HepG2 (cell line): ENCODE results near the gene IRF5. TPM values are rescaled to one million over a fixed set of nuclear protein-coding genes. Genes with fewer than 3 reads are reported as not detected.

Source experiments
- AGO1 ChIP-seq: fragments of 200-400 bp; formaldehyde crosslinking; IDR thresholded peaks from 2 replicates; pipeline ENCODE4 v1.6.1; 2017; ENCODE audit warnings: mild to moderate bottlenecking, low read depth, low read length, moderate library complexity; ENCODE audit not compliant: poor library complexity, severe bottlenecking
- CENPBD1 ChIP-seq: sonication (generic); formaldehyde crosslinking; IDR thresholded peaks from 2 replicates; pipeline ENCODE4 v1.8.0; 2022; ENCODE audit warnings: missing genetic modification reagents, low read depth, mild to moderate bottlenecking, borderline replicate concordance
- CENPX ChIP-seq: sonication (generic); formaldehyde crosslinking; IDR thresholded peaks from 2 replicates; pipeline ENCODE4 v1.9.0; 2021; ENCODE audit warnings: mild to moderate bottlenecking, missing genetic modification reagents, moderate library complexity
- ETV5 ChIP-seq: IDR thresholded peaks from 2 replicates; pipeline ENCODE4 v1.6.1; 2018; ENCODE audit warnings: missing biosample characterization, missing genetic modification reagents, inconsistent platforms, borderline replicate concordance
- HMG20B ChIP-seq: conservative IDR thresholded peaks from 2 replicates; pipeline ENCODE4 v1.6.1; 2016; ENCODE audit warnings: missing genetic modification reagents, missing compliant biosample characterization
- IRF2 ChIP-seq: IDR thresholded peaks from 2 replicates; pipeline ENCODE4 v1.6.1; 2018; ENCODE audit warnings: missing genetic modification reagents, missing compliant biosample characterization
- MLLT10 ChIP-seq: sonication (generic); formaldehyde crosslinking; IDR thresholded peaks from 2 replicates; pipeline ENCODE4 v1.4.0; 2020; ENCODE audit warnings: missing genetic modification reagents
- MTF1 ChIP-seq: sonication (generic); formaldehyde crosslinking; IDR thresholded peaks from 2 replicates; pipeline ENCODE4 v1.5.0; 2020; ENCODE audit warnings: missing genetic modification reagents
- NFE2L1 ChIP-seq: sonication (generic); formaldehyde crosslinking; IDR thresholded peaks from 2 replicates; pipeline ENCODE4 v1.4.0; 2020; ENCODE audit warnings: missing genetic modification reagents, mild to moderate bottlenecking, borderline replicate concordance
- NRL ChIP-seq: sonication (generic); formaldehyde crosslinking; IDR thresholded peaks from 2 replicates; pipeline ENCODE4 v1.5.0; 2020; ENCODE audit warnings: missing genetic modification reagents, mild to moderate bottlenecking, moderate library complexity, borderline replicate concordance
- REXO4 ChIP-seq: sonication (generic); formaldehyde crosslinking; IDR thresholded peaks from 2 replicates; pipeline ENCODE4 v1.8.0; 2022; ENCODE audit warnings: missing genetic modification reagents, mild to moderate bottlenecking, borderline replicate concordance
- SALL1 ChIP-seq: sonication (generic); formaldehyde crosslinking; IDR thresholded peaks from 2 replicates; pipeline ENCODE4 v1.8.0; 2022; ENCODE audit warnings: mild to moderate bottlenecking, missing genetic modification reagents
- SIX4 ChIP-seq: sonication (generic); formaldehyde crosslinking; IDR thresholded peaks from 2 replicates; pipeline ENCODE4 v1.4.0; 2020; ENCODE audit warnings: missing genetic modification reagents
- SRSF1 ChIP-seq: fragments of 200-400 bp; formaldehyde crosslinking; optimal IDR thresholded peaks from 2 replicates; pipeline ENCODE3; 2017; ENCODE audit warnings: mild to moderate bottlenecking, low read depth, low read length, moderate library complexity
- SYNCRIP ChIP-seq: fragments of 200-400 bp; formaldehyde crosslinking; IDR thresholded peaks from 2 replicates; pipeline ENCODE4 v1.6.1; 2018; ENCODE audit warnings: mild to moderate bottlenecking, low read depth, low read length; ENCODE audit not compliant: insufficient read depth
- TBP ChIP-seq: sonication (generic); formaldehyde crosslinking; IDR thresholded peaks from 2 replicates; pipeline ENCODE4 v1.5.0; 2020; ENCODE audit warnings: missing genetic modification reagents
- TEAD3 ChIP-seq: optimal IDR thresholded peaks from 2 replicates; pipeline ENCODE3; 2016; ENCODE audit warnings: borderline replicate concordance
- TIGD3 ChIP-seq: sonication (generic); formaldehyde crosslinking; IDR thresholded peaks from 2 replicates; pipeline ENCODE4 v1.5.1; 2020; ENCODE audit warnings: mild to moderate bottlenecking, missing genetic modification reagents, borderline replicate concordance
- ZFP36L2 ChIP-seq: sonication (generic); formaldehyde crosslinking; IDR thresholded peaks from 2 replicates; pipeline ENCODE4 v1.4.0; 2020; ENCODE audit warnings: missing genetic modification reagents
- ZNF12 ChIP-seq: sonication (generic); formaldehyde crosslinking; IDR thresholded peaks from 2 replicates; pipeline ENCODE4 v1.5.0; 2020; ENCODE audit warnings: missing genetic modification reagents
- ZNF253 ChIP-seq: sonication (generic); formaldehyde crosslinking; IDR thresholded peaks from 2 replicates; pipeline ENCODE4 v1.8.0; 2022; ENCODE audit warnings: mild to moderate bottlenecking, missing genetic modification reagents, borderline replicate concordance
- ZNF280B ChIP-seq: sonication (generic); formaldehyde crosslinking; IDR thresholded peaks from 2 replicates; pipeline ENCODE4 v1.5.0; 2020; ENCODE audit warnings: missing genetic modification reagents, mild to moderate bottlenecking, borderline replicate concordance
- ZNF549 ChIP-seq: sonication (generic); formaldehyde crosslinking; IDR thresholded peaks from 2 replicates; pipeline ENCODE4 v1.5.0; 2020; ENCODE audit warnings: missing genetic modification reagents
- ZNF580 ChIP-seq: IDR thresholded peaks from 2 replicates; pipeline ENCODE4 v1.6.1; 2016; ENCODE audit warnings: low read depth, borderline replicate concordance
- ZNF761 ChIP-seq: sonication (generic); formaldehyde crosslinking; conservative IDR thresholded peaks from 2 replicates; pipeline ENCODE4 v1.4.0; 2020; ENCODE audit warnings: mild to moderate bottlenecking, missing genetic modification reagents
- polyA plus RNA-seq, 8 experiments: library from polyadenylated mRNA; depleted of rRNA in 3 of 8; stranded (reverse) in 7 of 8; unstranded in 1 of 8; fragments of >200 nt; fragmentation: Illumina TruSeq in 4 of 8; extraction: Trizol in 4 of 8; gene quantifications; 2 replicates each; pipeline versions ENCODE4 v1.2.1 to v1.2.3, GENCODE V29; 2011 to 2016; ENCODE audit warnings: low read depth in 4 of 8, missing spikeins in 1 of 8, mixed read lengths in 1 of 8; ENCODE audit not compliant: insufficient read depth in 1 of 8
- total RNA-seq, 5 experiments: library from RNA; depleted of rRNA; stranded (reverse); fragments of >200 nt; fragmentation: Illumina TruSeq; extraction: Trizol; gene quantifications; 2 replicates each; pipeline ENCODE4 v1.2.3, GENCODE V29; 2016; ENCODE audit warnings: low read depth in 1 of 5
- TF ChIP-seq, protein P1 (sequence below): IDR thresholded peaks from 2 replicates; pipeline ENCODE4 v1.6.1; 2018; ENCODE audit warnings: missing genetic modification reagents, mild to moderate bottlenecking, missing compliant biosample characterization

The IRF5 gene
- total and polyA plus RNA-seq, 2 of the 13 experiments (the other 11 are each of a cell fraction or from before 2014, with no cell fraction given): 2.0 to 2.9 TPM

- TF ChIP-seq ZNF549 (CRISPR knock-in tag) (no peak), ETV5 (CRISPR knock-in tag) (no peak), NFE2L1 (CRISPR knock-in tag) (no peak), ZNF12 (CRISPR knock-in tag) (no peak), HMG20B (CRISPR knock-in tag) (no peak), SRSF1 (peak; percentile 33), CENPBD1 (no peak), SIX4 (no peak), AGO1 (no peak), MTF1 (no peak), SALL1 (CRISPR knock-in tag) (no peak), NRL (CRISPR knock-in tag) (no peak), ZNF280B (CRISPR knock-in tag) (no peak), TBP (no peak), ZNF761 (CRISPR knock-in tag) (no peak), CENPX (CRISPR knock-in tag) (no peak), SYNCRIP (no peak), MLLT10 (no peak), REXO4 (CRISPR knock-in tag) (no peak), ZFP36L2 (CRISPR knock-in tag) (no peak), TIGD3 (CRISPR knock-in tag) (no peak), IRF2 (CRISPR knock-in tag) (no peak), ZNF580 (CRISPR knock-in tag) (no peak), ZNF253 (CRISPR knock-in tag) (no peak), TEAD3 (CRISPR knock-in tag) (no peak)
- TF ChIP-seq, protein P1, sequence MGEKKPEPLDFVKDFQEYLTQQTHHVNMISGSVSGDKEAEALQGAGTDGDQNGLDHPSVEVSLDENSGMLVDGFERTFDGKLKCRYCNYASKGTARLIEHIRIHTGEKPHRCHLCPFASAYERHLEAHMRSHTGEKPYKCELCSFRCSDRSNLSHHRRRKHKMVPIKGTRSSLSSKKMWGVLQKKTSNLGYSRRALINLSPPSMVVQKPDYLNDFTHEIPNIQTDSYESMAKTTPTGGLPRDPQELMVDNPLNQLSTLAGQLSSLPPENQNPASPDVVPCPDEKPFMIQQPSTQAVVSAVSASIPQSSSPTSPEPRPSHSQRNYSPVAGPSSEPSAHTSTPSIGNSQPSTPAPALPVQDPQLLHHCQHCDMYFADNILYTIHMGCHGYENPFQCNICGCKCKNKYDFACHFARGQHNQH (CRISPR knock-in tag): no peak
These were observed at the start of gene IRF5 (continued) for GRCh38 chr7:128937647-128938543.
